Gastrocnemius medialis (tissue), 4 donors: ENCODE results near the gene OR56A1. TPM values are rescaled to one million over a fixed set of nuclear protein-coding genes. Genes with fewer than 3 reads are reported as not detected.

Experiments
- ATAC-seq, 2 donors: fragments of 150-250 bp; one replicate each; pipeline ENCODE4 v1.9.1; 2016
- DNase-seq, 2 donors: peaks; one replicate each; pipeline ENCODE4 v3.0.0-alpha.2; 2019
- H3K27ac ChIP-seq, 4 donors: fragments of 200-600 bp; sonication (generic); 1 replicate in 1 of 4; 2 replicates in 3 of 4; pipeline ENCODE4 v1.5.1; 2016 to 2018; ENCODE audit warnings: mild to moderate bottlenecking in 2 of 4, moderate library complexity in 1 of 4
- H3K27me3 ChIP-seq, 3 donors: fragments of 200-600 bp; sonication (generic) in 2 of 3; 1 replicate in 1 of 3; 2 replicates in 2 of 3; pipeline versions ENCODE4 v1.5.1 to v1.6.0; 2016 to 2019; ENCODE audit warnings: mild to moderate bottlenecking in 1 of 3, moderate library complexity in 1 of 3
- H3K36me3 ChIP-seq, 2 donors: fragments of 200-600 bp; sonication (generic) in 1 of 2; one replicate each; pipeline ENCODE4 v1.5.1; 2017 to 2018
- H3K4me1 ChIP-seq, 2 donors: fragments of 200-600 bp; sonication (generic) in 1 of 2; one replicate each; pipeline ENCODE4 v1.5.1; 2016 to 2017; ENCODE audit warnings: mild to moderate bottlenecking in 2 of 2
- H3K4me3 ChIP-seq, 4 donors: fragments of 200-600 bp; sonication (generic) in 3 of 4; 1 replicate in 1 of 4; 2 replicates in 3 of 4; pipeline ENCODE4 v1.5.1; 2016 to 2019; ENCODE audit warnings: mild to moderate bottlenecking in 2 of 4
- H3K9me3 ChIP-seq, 3 donors: fragments of 200-600 bp; sonication (generic) in 2 of 3; 1 replicate in 1 of 3; 2 replicates in 2 of 3; pipeline ENCODE4 v1.5.1; 2016 to 2019
- CTCF ChIP-seq, 5 experiments: fragments of 450-650 bp in 3 of 5; fragments of 200-600 bp in 2 of 5; sonication (generic) in 2 of 5; IDR thresholded peaks in 4 of 5; conservative IDR thresholded peaks in 1 of 5; 1 replicate in 4 of 5; 2 replicates in 1 of 5; pipeline ENCODE4 v1.5.1; 2016 to 2019; ENCODE audit warnings: antibody characterized with exemption in 5 of 5, mild to moderate bottlenecking in 3 of 5, moderate library complexity in 3 of 5
- POLR2A ChIP-seq, 2 donors: fragments of 450-650 bp; IDR thresholded peaks; one replicate each; pipeline ENCODE4 v1.6.1; 2017; ENCODE audit warnings: antibody characterized with exemption in 2 of 2, mild to moderate bottlenecking in 2 of 2, moderate library complexity in 2 of 2
- in situ Hi-C, 4 donors: fragments of 200-750 bp; cut with MboI; loops; one replicate each; pipeline versions ENCODE4 v1.15.0 to v1.8.0; 2017; ENCODE audit warnings: low sequenced_read_pairs in 4 of 4
- intact Hi-C: fragments of 100-400 bp; cut with DNase I; formaldehyde crosslinking; loops from one replicate; pipeline ENCODE4 v1.15.1; 2023; ENCODE audit warnings: low total_unique reads
- total RNA-seq, 4 donors: library from RNA; depleted of rRNA; stranded (reverse); fragments of >200 nt; gene quantifications; one replicate each; pipeline versions ENCODE4 v1.1.0 to v1.2.3, GENCODE V29; 2016

Gene OR56A1
- total RNA-seq, 4 donors from 2014 or later, result not detected

GRCh38 chr11:5983443-5983842 lies 47.1 kb downstream of the OR56A1 start:
- DNase-seq (no peak), ATAC-seq (no peak)
- no peaks in the 10 kb centered on the region for H3K27me3 ChIP-seq
- in situ Hi-C loops (no loop called here), intact Hi-C loops (no loop called here)
- no peaks in the 10 kb centered on the region for H3K9me3 ChIP-seq
- no peaks in the 10 kb centered on the region for H3K4me1 ChIP-seq
- no peaks in the 10 kb centered on the region for H3K36me3 ChIP-seq
- TF ChIP-seq CTCF (IDR thresholded peaks at IDR 0.05 in 4 of 5, conservative IDR thresholded peaks at IDR 0.05 in 1 of 5) (no peak), POLR2A (IDR thresholded peaks at IDR 0.05) (no peak)
- no peak overlapping the region for H3K4me3 ChIP-seq
- no peak overlapping the region for H3K27ac ChIP-seq

DNA sequence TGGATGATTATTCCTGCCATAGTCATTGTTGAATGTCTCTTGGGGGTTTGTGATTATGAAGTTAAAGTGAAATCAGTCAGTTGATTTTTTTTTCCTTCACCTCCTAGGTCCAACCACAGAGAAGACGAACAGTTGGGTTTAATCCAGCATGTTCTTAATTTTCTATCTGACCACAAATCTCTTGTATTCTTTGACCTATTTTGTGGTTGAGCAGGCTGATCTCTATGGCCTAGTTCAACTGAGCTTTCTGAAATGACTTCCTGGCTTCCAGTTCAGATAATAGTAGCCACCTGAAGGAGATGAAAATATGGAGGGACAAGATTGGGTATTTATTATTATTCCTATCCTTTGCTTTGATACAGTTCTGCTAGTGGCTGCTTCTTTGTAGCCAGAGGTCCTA lies 57.0 kb downstream of the OR56A1 start:
- intact Hi-C loops, result no loop called here
- in situ Hi-C loops, result no loop called here
- Histone ChIP-seq H3K36me3 (no peaks in the 10 kb centered on the region), H3K4me3 (no peak overlapping the region), H3K4me1 (no peaks in the 10 kb centered on the region), H3K9me3 (no peaks in the 10 kb centered on the region), H3K27ac (no peak overlapping the region), H3K27me3 (no peaks in the 10 kb centered on the region)
- ATAC-seq (no peak), DNase-seq (no peak)
- TF ChIP-seq CTCF (IDR thresholded peaks at IDR 0.05 in 4 of 5, conservative IDR thresholded peaks at IDR 0.05 in 1 of 5), result no peak
- TF ChIP-seq POLR2A (IDR thresholded peaks at IDR 0.05), result no peak

Other genes starting within 250 kb of the OR56A1 start
- gene OR52N5, start 247.4 kb downstream of the OR56A1 start, total RNA-seq, result not detected
- gene OR52N1, start 239.5 kb downstream of the OR56A1 start, total RNA-seq, result not detected
- not detected for gene OR52N2, start 221.8 kb downstream of the OR56A1 start, total RNA-seq
- not detected for gene OR52E6, start 188.9 kb downstream of the OR56A1 start, total RNA-seq
- not detected for gene OR52E8, start 173.1 kb downstream of the OR56A1 start, total RNA-seq
- not detected for gene OR52E4, start 150.1 kb downstream of the OR56A1 start, total RNA-seq
- gene OR52E5, start 137.6 kb downstream of the OR56A1 start, total RNA-seq, result not detected
- not detected for gene OR56A3, start 88.5 kb downstream of the OR56A1 start, total RNA-seq
- gene OR56A5, start 62.3 kb downstream of the OR56A1 start, total RNA-seq, result not detected
- not detected for gene OR52L1, start 43.8 kb downstream of the OR56A1 start, total RNA-seq
- gene OR56A4, start 23.8 kb downstream of the OR56A1 start, total RNA-seq, result not detected
- gene OR56B4, start 76.9 kb upstream of the OR56A1 start, total RNA-seq, result not detected
- gene OR52B2, start 139.6 kb upstream of the OR56A1 start, total RNA-seq, result not detected
- not detected for gene OR52W1, start 168.5 kb upstream of the OR56A1 start, total RNA-seq
- gene C11orf42, start 174.8 kb upstream of the OR56A1 start, total RNA-seq, result not detected
- 10 to 100 TPM; 23.9 to 41.7 (median 33.9) TPM for gene FHIP1B, start 203.9 kb upstream of the OR56A1 start, total RNA-seq
- gene CNGA4, start 208.3 kb upstream of the OR56A1 start, total RNA-seq, result not detected
- not detected for gene CCKBR, start 229.1 kb upstream of the OR56A1 start, total RNA-seq